HepG2 (cell line): Measurements from ENCODE around the gene CCDC201. TPM values are rescaled to one million over a fixed set of nuclear protein-coding genes. Genes with fewer than 3 reads are reported as not detected.

Source experiments
- ARID2 ChIP-seq: sonication (generic); formaldehyde crosslinking; IDR thresholded peaks from 2 replicates; pipeline ENCODE4 v1.8.1; 2022; ENCODE audit warnings: mild to moderate bottlenecking, missing genetic modification reagents, borderline replicate concordance
- BRCA1 ChIP-seq: sonication (generic); formaldehyde crosslinking; IDR thresholded peaks from 2 replicates; pipeline ENCODE4 v1.4.0; 2020; ENCODE audit warnings: missing genetic modification reagents
- ELF4 ChIP-seq: sonication (generic); formaldehyde crosslinking; IDR thresholded peaks from 2 replicates; pipeline ENCODE4 v1.5.0; 2020; ENCODE audit warnings: missing genetic modification reagents, mild to moderate bottlenecking, moderate library complexity, borderline replicate concordance
- NFIB ChIP-seq: sonication (generic); formaldehyde crosslinking; IDR thresholded peaks from 2 replicates; pipeline ENCODE4 v1.9.0; 2021; ENCODE audit warnings: missing genetic modification reagents, mild to moderate bottlenecking, borderline replicate concordance
- REPIN1 ChIP-seq: sonication (generic); formaldehyde crosslinking; IDR thresholded peaks from 2 replicates; pipeline ENCODE4 v1.8.0; 2022; ENCODE audit warnings: missing genetic modification reagents, low read depth, mild to moderate bottlenecking, borderline replicate concordance
- SATB2 ChIP-seq: sonication (generic); formaldehyde crosslinking; IDR thresholded peaks from 2 replicates; pipeline ENCODE4 v1.5.0; 2020; ENCODE audit warnings: missing genetic modification reagents
- SETDB1 ChIP-seq: sonication (generic); formaldehyde crosslinking; IDR thresholded peaks from 2 replicates; pipeline ENCODE4 v1.5.1; 2020; ENCODE audit warnings: missing genetic modification reagents, mild to moderate bottlenecking, borderline replicate concordance
- SUZ12 ChIP-seq: fragments of 150-350 bp; IDR thresholded peaks from 2 replicates; pipeline ENCODE4 v1.6.1; 2014; ENCODE audit warnings: low read depth, low read length
- ZNF264 ChIP-seq: sonication (generic); formaldehyde crosslinking; IDR thresholded peaks from 2 replicates; pipeline ENCODE4 v1.4.0; 2020; ENCODE audit warnings: missing genetic modification reagents
- ZNF354B ChIP-seq: sonication (generic); formaldehyde crosslinking; IDR thresholded peaks from 2 replicates; pipeline ENCODE4 v1.8.0; 2022; ENCODE audit warnings: mild to moderate bottlenecking, missing genetic modification reagents
- ZNF431 ChIP-seq: sonication (generic); formaldehyde crosslinking; IDR thresholded peaks from 2 replicates; pipeline ENCODE4 v1.9.0; 2022; ENCODE audit warnings: missing genetic modification reagents, low read depth, mild to moderate bottlenecking, borderline replicate concordance
- ZNF570 ChIP-seq: sonication (generic); formaldehyde crosslinking; IDR thresholded peaks from 2 replicates; pipeline ENCODE4 v1.4.0; 2020; ENCODE audit warnings: mild to moderate bottlenecking, missing genetic modification reagents, borderline replicate concordance
- ZSCAN30 ChIP-seq: sonication (generic); formaldehyde crosslinking; IDR thresholded peaks from 2 replicates; pipeline ENCODE4 v1.5.0; 2020; ENCODE audit warnings: mild to moderate bottlenecking, missing genetic modification reagents
- ZSCAN31 ChIP-seq: sonication (generic); formaldehyde crosslinking; IDR thresholded peaks from 2 replicates; pipeline ENCODE4 v1.5.0; 2020; ENCODE audit warnings: low read depth, mild to moderate bottlenecking, missing genetic modification reagents
- polyA plus RNA-seq, 8 experiments: library from polyadenylated mRNA; depleted of rRNA in 3 of 8; stranded (reverse) in 7 of 8; unstranded in 1 of 8; fragments of >200 nt; fragmentation: Illumina TruSeq in 4 of 8; extraction: Trizol in 4 of 8; gene quantifications; 2 replicates each; pipeline versions ENCODE4 v1.2.1 to v1.2.3, GENCODE V29; 2011 to 2016; ENCODE audit warnings: low read depth in 4 of 8, missing spikeins in 1 of 8, mixed read lengths in 1 of 8; ENCODE audit not compliant: insufficient read depth in 1 of 8
- total RNA-seq, 5 experiments: library from RNA; depleted of rRNA; stranded (reverse); fragments of >200 nt; fragmentation: Illumina TruSeq; extraction: Trizol; gene quantifications; 2 replicates each; pipeline ENCODE4 v1.2.3, GENCODE V29; 2016; ENCODE audit warnings: low read depth in 1 of 5
- TF ChIP-seq, protein P1 (sequence below): sonication (generic); formaldehyde crosslinking; IDR thresholded peaks from 2 replicates; pipeline ENCODE4 v1.4.0; 2020; ENCODE audit warnings: mild to moderate bottlenecking, missing genetic modification reagents
- TF ChIP-seq, protein P2 (sequence below): sonication (generic); formaldehyde crosslinking; IDR thresholded peaks from 2 replicates; pipeline ENCODE4 v1.8.0; 2022; ENCODE audit warnings: missing genetic modification reagents, mild to moderate bottlenecking, borderline replicate concordance
- TF ChIP-seq, protein P3 (sequence below): sonication (generic); formaldehyde crosslinking; IDR thresholded peaks from 2 replicates; pipeline ENCODE4 v1.4.0; 2020; ENCODE audit warnings: missing genetic modification reagents, borderline replicate concordance
- TF ChIP-seq, protein P4 (sequence below): sonication (generic); formaldehyde crosslinking; IDR thresholded peaks from 2 replicates; pipeline ENCODE4 v1.4.0; 2020; ENCODE audit warnings: missing genetic modification reagents
- TF ChIP-seq, protein P5 (sequence below): sonication (generic); formaldehyde crosslinking; IDR thresholded peaks from 2 replicates; pipeline ENCODE4 v1.5.0; 2020; ENCODE audit warnings: mild to moderate bottlenecking, missing genetic modification reagents, borderline replicate concordance
- TF ChIP-seq, protein P6 (sequence below): sonication (generic); formaldehyde crosslinking; IDR thresholded peaks from 2 replicates; pipeline ENCODE4 v1.4.0; 2020; ENCODE audit warnings: mild to moderate bottlenecking, missing genetic modification reagents

Gene CCDC201
- total and polyA plus RNA-seq, 2 of the 13 experiments (the other 11 are each of a cell fraction or from before 2014, with no cell fraction given), result 0.92 TPM; not detected in 1

DNA sequence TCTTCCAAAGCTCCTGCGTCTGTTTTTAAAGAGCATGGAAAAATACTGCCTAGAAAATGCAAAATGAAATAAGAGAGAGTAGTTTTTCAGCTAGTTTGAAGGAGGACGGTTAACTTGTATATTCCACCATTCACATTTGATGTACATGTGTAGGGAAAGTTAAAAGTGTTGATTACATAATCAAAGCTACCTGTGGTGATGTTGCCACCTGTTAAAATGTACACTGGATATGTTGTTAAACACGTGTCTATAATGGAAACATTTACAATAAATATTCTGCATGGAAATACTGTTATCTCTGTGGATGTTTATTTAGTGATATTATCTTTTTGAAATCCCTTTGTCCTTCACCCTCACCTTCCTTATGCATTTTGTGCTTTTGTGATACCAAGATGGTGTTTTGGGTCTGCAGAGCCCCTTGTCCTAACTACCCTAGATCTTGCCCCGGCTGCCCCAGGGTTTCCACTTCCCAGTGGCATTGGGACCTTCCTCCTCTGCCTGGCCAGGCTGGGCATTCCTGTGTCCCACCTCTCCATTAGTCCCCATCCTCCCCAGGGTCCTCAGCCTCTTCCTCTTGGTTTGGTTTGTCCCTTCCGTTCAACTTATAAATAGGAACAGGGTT is 20.6 kb upstream of the CCDC201 start (continued):
- TF ChIP-seq, protein P1, sequence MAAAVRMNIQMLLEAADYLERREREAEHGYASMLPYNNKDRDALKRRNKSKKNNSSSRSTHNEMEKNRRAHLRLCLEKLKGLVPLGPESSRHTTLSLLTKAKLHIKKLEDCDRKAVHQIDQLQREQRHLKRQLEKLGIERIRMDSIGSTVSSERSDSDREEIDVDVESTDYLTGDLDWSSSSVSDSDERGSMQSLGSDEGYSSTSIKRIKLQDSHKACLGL (CRISPR knock-in tag), result no peak
- no peak for TF ChIP-seq REPIN1 (CRISPR knock-in tag)
- no peak for TF ChIP-seq SUZ12
- TF ChIP-seq ZSCAN31 (CRISPR knock-in tag), result peak; percentile 88; the same call in 1 of the 2 replicates
- peak; percentile 88; the same call in 1 of the 2 replicates for TF ChIP-seq BRCA1 (CRISPR knock-in tag)
- no peak; the same call in 1 of the 2 replicates for TF ChIP-seq ZNF354B (CRISPR knock-in tag)
- TF ChIP-seq ZNF264 (CRISPR knock-in tag), result peak; percentile 18; the same call in 1 of the 2 replicates
- no peak for TF ChIP-seq ZSCAN30
- TF ChIP-seq, protein P2, sequence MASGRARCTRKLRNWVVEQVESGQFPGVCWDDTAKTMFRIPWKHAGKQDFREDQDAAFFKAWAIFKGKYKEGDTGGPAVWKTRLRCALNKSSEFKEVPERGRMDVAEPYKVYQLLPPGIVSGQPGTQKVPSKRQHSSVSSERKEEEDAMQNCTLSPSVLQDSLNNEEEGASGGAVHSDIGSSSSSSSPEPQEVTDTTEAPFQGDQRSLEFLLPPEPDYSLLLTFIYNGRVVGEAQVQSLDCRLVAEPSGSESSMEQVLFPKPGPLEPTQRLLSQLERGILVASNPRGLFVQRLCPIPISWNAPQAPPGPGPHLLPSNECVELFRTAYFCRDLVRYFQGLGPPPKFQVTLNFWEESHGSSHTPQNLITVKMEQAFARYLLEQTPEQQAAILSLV (CRISPR knock-in tag), result no peak
- TF ChIP-seq, protein P3, sequence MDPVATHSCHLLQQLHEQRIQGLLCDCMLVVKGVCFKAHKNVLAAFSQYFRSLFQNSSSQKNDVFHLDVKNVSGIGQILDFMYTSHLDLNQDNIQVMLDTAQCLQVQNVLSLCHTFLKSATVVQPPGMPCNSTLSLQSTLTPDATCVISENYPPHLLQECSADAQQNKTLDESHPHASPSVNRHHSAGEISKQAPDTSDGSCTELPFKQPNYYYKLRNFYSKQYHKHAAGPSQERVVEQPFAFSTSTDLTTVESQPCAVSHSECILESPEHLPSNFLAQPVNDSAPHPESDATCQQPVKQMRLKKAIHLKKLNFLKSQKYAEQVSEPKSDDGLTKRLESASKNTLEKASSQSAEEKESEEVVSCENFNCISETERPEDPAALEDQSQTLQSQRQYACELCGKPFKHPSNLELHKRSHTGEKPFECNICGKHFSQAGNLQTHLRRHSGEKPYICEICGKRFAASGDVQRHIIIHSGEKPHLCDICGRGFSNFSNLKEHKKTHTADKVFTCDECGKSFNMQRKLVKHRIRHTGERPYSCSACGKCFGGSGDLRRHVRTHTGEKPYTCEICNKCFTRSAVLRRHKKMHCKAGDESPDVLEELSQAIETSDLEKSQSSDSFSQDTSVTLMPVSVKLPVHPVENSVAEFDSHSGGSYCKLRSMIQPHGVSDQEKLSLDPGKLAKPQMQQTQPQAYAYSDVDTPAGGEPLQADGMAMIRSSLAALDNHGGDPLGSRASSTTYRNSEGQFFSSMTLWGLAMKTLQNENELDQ (CRISPR knock-in tag), result no peak
- TF ChIP-seq, protein P4, sequence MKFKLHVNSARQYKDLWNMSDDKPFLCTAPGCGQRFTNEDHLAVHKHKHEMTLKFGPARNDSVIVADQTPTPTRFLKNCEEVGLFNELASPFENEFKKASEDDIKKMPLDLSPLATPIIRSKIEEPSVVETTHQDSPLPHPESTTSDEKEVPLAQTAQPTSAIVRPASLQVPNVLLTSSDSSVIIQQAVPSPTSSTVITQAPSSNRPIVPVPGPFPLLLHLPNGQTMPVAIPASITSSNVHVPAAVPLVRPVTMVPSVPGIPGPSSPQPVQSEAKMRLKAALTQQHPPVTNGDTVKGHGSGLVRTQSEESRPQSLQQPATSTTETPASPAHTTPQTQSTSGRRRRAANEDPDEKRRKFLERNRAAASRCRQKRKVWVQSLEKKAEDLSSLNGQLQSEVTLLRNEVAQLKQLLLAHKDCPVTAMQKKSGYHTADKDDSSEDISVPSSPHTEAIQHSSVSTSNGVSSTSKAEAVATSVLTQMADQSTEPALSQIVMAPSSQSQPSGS (CRISPR knock-in tag), result no peak
- TF ChIP-seq, protein P5, sequence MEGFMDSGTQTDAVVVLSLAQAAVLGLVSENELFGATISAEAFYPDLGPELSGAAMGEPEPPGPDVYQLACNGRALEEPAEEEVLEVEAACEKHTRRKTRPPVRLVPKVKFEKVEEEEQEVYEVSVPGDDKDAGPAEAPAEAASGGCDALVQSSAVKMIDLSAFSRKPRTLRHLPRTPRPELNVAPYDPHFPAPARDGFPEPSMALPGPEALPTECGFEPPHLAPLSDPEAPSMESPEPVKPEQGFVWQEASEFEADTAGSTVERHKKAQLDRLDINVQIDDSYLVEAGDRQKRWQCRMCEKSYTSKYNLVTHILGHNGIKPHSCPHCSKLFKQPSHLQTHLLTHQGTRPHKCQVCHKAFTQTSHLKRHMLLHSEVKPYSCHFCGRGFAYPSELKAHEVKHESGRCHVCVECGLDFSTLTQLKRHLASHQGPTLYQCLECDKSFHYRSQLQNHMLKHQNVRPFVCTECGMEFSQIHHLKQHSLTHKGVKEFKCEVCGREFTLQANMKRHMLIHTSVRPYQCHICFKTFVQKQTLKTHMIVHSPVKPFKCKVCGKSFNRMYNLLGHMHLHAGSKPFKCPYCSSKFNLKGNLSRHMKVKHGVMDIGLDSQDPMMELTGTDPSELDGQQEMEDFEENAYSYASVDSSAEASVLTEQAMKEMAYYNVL (CRISPR knock-in tag), result no peak; the same call in 1 of the 2 replicates
- TF ChIP-seq ZNF570 (CRISPR knock-in tag), result no peak
- TF ChIP-seq ARID2 (CRISPR knock-in tag), result peak; percentile 76
- no peak for TF ChIP-seq ZNF431 (CRISPR knock-in tag)
- TF ChIP-seq ELF4 (CRISPR knock-in tag), result peak; percentile 10; the same call in 1 of the 2 replicates
- no peak for TF ChIP-seq SETDB1 (CRISPR knock-in tag)
- no peak for TF ChIP-seq NFIB
- peak; percentile 12; the same call in 1 of the 2 replicates for TF ChIP-seq SATB2 (CRISPR knock-in tag)
- TF ChIP-seq, protein P6, sequence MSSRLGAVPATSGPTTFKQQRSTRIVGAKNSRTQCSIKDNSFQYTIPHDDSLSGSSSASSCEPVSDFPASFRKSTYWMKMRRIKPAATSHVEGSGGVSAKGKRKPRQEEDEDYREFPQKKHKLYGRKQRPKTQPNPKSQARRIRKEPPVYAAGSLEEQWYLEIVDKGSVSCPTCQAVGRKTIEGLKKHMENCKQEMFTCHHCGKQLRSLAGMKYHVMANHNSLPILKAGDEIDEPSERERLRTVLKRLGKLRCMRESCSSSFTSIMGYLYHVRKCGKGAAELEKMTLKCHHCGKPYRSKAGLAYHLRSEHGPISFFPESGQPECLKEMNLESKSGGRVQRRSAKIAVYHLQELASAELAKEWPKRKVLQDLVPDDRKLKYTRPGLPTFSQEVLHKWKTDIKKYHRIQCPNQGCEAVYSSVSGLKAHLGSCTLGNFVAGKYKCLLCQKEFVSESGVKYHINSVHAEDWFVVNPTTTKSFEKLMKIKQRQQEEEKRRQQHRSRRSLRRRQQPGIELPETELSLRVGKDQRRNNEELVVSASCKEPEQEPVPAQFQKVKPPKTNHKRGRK, result no peak
